Activated T-cell treated with anti-CD3 and anti-CD28 coated beads for 1 hour (primary cell): ENCODE measurements around the gene PPP4R2.

Experiments used
- DNase-seq: peaks from one replicate; pipeline ENCODE4 v3.0.0-alpha.2; 2020; ENCODE audit warnings: low read depth

The PPP4R2 gene

DNA sequence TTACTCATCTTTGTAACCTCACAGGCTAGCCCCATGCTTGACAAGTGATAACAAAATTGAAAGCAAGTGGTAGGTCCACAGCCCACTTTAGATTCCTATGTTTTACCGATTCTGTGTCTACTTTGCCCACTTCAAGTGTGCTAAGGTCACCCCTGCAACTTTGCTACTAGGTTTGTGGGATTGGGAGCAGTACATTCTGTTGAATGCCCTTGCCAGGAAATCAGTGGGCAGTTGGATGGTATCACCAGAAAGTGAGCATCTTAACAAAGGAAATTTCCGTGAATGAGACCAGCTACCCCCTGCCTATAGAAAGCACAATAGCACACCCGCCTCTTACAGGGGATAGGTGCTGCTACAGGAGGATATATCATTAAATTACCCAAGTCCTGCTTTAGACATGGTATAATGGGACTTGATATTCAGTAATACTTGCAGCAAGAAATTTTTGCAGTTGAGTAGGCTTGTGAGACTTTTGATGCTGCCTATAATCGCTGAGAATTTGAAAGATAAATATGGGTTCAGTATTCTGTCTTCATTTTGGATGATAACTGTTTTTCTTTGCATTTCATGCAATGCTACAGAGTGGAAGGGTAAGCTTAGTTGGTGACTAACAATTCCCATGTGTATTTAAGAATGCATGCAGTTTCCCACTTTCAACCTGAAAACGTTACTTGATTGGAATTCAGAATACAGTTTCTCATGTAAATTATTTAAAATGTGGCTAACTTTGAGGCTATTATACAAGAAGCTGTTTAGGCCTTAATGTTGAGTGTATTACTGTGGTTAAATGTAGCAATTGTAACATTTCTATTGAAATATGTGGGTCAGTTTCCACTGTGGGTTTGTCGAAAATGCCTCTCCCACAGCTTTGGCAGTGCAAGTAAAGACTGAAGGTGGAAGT, 74.3 kb downstream of the PPP4R2 start:
- DNase-seq = no peak

DNA sequence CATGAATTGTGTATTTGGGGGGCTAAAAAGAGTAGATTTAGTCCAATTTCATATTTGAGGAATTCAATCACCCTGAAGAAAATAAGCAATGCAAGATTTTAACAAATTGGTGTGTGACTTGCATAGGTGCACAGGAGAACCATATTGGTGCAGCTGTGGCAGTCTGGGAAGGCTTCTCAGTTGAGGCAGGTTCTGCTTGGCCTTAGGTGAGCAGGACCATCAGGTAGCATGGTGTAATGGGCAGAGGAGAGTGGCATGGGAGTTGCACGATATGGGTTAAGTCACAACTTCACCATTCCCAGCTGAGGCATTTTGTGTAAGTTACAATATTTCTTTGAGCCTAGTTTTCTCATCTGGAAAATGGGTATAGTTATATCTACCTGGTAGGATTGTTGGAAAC, 75.3 kb downstream of the PPP4R2 start:
- no peak for DNase-seq

DNA sequence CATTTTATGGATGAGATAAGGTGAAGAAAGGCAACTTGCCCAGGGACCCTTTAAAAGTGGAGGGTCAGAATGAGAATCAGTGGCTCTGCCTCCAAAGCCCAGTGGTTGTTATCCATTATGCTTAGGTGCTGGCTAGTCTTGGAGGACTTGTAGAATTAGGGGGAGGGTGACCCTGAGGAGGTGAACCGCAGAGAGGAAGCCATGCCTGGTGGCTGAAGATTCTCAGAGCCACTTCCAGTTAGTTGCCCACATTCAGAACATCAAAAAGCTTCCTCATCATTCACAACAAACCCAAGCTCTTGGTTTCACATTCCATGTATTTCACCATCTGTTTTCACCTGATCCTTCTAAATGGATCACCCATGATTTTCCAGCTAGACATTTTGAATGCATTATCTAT, 76.0 kb downstream of the PPP4R2 start:
- DNase-seq = no peak

DNA sequence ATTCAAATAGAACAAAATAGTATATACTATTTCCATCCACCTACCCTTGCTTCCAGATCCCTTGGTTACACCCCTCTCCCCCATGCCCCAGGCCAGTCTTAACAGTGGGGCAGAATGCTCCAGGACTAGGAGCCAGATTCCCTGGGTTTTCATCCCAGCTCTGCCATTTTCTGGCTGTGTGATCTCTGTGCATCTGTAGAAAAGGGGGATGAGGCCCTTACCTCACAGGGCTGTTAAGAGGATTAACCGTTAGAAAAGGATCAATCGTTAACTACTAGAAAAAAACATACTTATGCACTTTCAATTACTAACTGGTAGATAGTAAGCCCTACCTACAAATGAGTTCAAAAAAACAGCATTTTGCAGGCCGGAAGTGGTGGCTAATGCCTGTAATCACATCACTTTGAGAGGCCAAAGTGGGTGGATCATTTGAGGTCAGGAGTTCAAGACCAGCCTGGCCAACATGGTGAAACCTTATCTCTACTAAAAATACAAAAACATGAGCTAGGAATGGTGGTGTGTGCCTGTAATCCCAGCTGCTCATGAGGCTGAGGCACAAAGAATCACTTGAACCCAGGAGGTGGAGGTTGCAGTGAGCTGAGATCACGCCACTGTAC, 76.6 kb downstream of the PPP4R2 start:
- no peak for DNase-seq

DNA sequence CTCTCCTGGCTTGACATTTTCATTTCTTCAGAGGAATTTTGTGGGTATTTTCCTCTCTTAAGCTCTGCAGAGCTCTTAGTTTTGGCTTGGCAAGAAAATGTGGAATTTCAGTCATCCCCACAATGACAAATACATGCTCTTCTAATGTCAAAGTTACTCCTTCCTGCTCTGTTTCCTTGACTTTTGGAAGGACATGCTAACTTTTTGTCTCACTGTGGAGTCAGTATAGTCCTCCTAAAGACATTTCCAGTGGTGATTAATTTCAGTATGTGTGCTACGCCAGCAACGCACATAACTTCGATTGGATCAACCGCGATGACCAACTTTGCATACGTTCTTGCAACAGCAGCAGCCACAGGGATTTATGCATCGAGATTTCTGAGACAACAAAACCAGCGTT, 78.2 kb downstream of the PPP4R2 start:
- DNase-seq = no peak

DNA sequence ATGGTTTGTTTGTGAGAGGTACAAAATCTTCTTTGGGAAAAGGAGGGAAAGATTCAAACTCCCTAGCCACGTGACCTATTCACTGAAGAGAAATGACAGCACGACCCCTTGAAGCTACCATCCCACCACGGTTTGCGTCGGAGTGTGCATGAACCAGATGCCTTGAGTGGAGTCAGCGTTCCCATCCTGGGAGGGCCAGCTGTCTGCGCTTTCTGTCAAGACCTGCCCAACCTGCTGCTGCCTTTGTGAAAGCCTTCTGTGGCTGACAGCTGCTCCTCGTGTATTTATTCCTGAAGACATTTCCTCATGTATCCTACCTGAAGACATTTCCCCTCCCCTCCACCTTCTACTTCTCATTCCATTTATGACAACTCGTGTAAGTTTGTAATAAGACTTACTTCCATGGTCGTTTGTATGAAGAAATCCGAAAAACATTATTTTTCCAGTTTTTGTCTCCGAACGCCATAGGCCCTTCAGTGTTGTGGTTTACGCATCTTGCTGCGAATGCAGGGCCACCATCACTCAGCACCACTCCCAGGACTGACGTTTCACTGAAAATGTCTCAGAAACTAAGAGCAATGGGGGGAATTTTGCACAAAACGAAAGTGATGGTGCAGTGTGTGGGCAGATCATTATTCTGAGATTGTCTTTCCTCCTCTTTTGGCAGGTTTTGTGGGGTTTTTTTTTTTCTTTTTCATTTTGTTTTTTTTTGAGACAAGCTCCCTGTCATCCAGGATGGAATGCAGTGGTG, 83.8 kb downstream of the PPP4R2 start:
- DNase-seq = no peak

DNA sequence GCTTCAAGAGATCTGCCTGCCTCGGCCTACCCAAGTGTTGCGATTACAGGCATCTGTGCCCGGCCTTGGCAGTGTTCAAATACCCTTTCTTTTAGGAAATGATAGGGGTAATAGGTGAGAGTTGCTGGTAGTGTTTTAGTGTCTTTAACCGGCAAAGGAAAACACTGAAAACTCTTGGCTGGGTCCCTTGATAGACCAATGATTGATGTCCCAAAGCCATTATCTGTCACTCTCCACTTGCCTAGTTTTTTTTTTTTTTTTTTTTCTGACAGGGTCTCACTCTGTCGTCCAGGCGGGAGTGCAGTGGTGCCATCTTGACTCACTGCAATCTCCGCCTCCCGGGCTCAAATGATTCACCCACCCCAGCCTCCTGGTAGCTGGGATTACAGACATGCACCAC, 84.5 kb downstream of the PPP4R2 start:
- no peak for DNase-seq

DNA sequence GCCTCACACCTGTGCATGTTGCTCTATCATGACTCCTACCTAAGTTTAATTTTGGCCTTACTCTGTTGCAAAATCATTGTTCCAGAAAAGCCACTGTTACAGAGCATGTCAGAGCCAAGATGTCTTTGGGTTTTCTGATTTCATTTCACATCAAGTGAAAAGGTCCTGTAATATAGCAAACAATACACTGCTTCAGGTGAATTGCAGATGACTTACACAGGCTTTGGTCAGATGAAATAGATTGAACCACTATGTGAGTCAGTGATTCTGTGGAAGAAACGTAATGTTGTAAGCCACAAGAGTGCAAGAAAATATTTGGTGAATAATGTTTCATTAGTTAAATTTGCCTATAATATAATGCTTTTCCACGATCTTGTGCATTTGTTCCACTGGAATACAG, 87.6 kb downstream of the PPP4R2 start:
- DNase-seq = no peak

DNA sequence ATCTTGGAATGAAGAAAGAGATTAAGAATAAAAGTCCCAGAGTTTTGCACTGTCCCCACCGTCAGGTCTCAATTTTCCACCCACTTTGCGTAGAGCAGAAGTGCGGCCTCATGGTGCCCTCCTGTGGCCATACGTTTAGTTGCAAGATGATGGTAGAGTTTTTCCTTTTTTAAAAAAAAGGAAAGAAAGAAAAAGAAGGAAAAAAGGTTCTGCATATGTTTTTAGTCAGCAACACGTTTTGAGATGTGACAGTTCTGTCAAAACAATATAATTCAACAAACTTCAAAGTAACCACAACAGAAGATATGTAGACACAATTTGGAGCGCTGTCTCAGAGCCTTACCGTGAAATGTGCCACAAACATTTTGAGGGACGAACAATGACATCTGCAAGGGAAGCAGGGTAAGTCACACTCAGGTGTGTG, 89.5 kb downstream of the PPP4R2 start:
- DNase-seq = peak; percentile 34

DNA sequence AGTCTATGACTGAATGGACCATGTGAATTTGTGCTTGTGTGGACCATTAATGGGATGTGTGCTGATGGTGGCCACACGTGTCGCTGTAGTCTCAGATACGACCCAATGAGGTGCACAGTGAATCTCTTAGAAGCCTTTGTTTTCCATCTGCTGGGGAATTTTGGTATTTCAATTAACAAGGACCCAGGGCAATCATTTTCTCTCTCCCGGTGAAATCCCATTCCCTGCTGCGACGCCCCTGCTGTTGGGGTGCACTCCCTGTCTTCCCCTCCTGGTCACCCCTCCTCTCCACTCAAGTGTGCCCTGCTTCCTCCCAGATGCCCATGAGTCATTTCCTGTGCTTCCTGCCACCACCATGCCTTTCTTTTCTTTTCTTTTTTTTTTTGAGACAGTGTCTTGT, 97.5 kb downstream of the PPP4R2 start:
- DNase-seq = no peak

DNA sequence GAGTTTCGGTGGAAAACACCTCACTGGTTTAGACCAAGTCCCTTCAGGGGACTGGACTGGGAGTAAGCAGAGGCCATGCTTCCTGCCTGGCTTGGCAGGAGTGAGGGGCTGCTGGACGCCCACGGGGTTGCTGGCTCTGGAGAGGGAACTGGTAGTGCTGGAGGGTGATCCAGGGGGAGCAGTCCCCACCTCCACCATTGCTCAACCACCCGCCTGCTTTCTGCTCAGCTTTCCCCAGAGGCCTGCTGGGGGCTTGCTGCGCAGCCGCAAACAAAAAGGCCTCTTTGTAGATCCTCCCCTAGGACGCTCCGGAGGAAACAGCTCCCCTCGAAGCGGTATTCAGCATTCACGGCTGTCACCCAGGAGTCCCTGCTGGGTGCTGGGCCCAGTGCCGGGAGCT, 98.3 kb downstream of the PPP4R2 start:
- DNase-seq = no peak

DNA sequence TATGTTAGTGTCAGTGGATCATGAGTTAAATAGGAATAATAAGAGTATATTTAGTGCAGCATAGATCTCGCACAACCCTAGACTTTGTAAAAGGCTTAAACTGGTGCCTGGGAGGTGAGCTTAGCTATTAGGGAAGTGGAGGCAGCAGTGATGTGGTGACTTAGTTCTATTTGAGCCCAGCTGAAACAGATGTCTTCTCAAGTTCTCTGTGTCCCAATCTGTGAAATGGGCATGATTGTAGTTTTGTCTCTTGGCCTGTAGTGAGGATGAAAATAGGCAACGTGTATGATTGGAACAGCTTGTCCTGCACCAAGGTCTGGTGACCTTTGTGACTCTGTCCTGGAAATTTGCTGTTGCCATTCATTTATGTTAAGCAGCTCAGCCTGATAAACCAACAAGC, 99.6 kb downstream of the PPP4R2 start:
- no peak for DNase-seq

DNA sequence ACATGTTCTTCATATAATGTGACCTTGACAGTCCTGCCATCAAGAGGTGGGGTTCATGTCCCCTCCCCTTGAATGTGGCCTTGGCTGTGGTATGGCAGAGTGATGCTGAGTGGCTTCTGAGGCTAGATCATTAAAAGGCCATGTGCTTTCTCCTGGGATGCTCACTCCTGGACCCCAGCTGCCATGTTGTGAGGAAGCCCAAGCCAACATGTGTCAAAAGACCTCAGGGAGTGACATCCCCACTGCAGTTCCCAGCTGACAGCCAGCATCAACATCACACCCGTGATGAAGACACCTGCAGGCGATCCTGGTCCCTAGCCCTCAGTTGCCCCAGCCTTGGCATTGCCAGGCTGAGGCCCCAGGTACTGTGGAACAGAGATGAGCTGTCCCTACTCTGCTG, 101.4 kb downstream of the PPP4R2 start:
- no peak for DNase-seq

DNA sequence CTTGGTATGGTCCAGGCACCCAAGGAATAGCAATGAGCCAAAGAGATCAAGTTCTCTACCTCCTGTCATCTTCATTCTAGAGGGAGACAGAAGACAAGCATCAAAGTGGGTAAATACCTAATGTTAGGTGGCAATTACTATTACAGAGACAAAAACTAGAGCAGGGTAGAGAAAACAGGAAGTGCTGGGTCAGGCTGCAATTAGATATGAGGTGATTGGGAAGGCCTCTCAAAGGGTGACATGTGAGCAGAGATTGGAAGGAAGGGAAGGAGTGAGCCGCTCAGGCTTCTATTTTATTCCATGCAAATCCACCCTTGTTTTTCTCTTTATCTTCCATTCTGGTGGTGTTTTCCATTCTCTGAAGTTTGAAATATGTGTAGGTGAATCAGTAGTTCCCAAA, 102.3 kb downstream of the PPP4R2 start:
- no peak for DNase-seq

DNA sequence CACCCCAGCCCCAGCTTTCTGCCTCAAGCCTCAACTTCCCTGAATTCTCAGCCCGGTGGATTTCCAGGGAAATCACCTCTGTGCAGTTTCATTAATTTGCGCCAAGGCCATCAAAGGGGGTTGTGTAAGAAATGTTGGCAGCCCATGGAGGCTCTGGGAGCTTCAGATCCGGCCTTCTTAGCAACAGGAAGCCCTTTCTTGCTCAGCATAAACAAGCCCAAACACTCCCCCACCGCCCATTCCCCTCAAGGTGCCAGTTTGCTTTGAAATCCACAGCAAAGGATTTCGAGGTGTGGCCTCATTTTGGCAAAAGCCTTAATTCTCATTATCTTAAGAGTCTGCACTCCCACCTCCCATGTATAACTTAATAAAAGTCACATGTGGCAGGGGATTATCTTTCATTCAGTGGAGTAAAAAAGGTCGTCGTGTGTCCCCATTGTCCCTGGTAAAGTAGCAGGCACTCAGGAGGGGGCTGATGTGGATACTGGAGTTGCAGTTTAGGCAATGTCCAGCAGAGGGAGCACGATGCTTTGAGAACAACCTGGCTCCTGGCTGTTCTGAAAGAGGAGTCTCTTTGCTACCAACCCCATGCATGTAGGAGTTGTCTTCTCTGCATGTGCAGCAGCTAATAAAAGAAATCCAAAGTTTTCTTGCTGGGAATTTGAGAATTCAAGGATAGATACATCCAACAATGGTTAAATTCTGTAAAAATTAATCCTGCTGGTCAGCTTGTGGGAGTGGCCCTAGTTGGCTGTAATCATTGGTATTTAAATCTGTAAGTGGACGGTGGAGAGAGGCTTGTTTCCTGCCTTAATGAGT, 104.3 kb downstream of the PPP4R2 start:
- DNase-seq = peak; percentile 72

DNA sequence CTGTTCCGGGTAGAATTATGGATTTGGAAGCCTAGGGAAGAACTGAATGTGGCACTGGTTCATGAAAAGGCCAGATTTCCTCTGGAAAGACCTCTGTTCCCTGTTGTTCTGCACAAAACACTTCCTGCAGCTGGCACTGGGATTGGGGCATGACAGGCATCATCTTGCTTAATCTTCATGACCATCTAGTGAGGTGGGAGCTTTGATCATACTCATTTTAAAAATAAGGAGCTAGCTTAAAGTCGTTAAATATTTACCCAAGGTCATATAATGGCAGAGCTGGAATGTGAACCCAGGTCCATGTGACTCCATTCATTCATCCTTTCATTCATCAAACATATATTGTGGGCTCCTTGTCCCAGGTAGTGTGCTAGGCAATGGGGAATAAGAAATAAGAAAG, 105.3 kb downstream of the PPP4R2 start:
- DNase-seq = no peak

DNA sequence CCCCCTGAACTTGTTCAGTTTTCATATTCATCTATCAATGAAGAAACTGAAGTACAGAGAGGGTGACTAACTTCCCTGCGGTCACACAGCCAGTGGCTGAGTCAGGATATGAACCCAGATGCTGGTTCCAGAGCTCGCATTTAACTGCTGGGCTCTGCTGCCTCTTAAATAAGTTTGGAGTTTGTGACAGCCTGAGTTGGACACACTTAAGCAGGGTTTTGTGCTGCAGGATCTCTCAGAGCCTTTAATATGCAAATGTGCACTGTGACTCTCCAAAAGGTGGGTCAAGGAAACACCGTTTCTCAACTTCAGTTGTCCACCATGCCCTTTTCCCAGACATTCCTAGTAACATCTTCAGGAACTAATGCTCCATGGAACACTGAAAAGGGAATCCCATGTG, 110.6 kb downstream of the PPP4R2 start:
- no peak for DNase-seq

DNA sequence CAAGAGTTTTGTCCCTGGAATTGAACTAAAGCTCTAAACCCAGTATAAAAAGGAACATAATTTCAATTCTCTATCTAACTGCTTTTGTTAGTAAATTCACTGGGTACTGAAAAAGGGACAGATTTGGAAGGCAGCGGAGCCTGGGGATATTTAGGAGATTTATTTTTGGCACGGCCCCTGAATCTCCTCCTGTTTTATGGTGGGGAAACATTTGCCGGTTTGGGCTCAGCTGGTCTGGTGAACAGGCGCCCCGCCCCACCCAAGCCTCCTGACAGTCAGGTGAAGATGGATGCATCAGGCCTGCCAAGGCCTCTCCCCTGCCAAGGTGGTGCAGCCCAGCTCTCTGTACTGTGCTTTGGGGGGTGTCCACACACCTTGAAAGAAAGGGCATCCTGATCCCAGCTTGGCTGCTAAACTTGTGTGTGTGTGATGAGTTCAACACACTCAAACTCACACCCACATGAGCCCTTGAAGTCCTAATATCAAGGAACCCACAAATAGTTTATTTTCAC, 111.1 kb downstream of the PPP4R2 start:
- no peak for DNase-seq

DNA sequence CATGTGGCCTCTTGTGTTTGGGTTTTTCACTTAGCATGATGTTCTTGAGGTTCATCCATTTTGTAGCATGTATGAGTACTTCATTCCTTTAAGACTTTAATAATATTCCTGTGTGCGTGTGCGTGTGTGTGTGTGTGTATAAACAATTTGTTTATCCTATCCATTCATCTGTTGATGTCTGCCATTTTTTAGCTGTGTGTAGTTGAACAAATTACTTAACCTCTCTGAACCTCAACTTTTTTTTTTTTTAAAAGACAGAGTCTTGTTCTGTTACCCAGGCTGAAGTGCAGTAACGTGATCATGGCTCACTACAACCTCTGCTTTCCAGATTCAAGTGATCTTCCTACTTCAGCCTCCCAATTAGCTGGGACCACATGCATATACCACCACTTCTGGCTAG, 112.1 kb downstream of the PPP4R2 start:
- DNase-seq = no peak

DNA sequence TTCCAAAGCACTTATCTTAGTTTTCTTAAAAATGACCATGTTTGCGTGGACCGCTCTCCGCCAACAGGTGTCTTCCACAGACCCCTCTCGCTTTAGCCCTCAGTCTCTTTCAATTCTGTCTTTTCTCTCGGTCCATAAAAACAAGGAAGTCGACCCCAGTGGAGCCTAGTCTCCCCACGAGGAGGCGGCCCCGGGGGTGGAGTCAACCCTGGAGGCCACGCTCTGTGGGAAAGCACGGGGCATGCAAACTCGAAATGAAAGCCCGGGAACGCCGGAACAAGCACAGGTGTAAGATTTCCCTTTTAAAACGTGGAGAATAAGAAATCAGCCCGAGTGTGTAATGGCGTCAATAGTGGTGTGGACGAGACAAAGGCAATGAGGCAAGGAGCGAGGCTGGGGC, 113.9 kb downstream of the PPP4R2 start:
- no peak for DNase-seq

DNA sequence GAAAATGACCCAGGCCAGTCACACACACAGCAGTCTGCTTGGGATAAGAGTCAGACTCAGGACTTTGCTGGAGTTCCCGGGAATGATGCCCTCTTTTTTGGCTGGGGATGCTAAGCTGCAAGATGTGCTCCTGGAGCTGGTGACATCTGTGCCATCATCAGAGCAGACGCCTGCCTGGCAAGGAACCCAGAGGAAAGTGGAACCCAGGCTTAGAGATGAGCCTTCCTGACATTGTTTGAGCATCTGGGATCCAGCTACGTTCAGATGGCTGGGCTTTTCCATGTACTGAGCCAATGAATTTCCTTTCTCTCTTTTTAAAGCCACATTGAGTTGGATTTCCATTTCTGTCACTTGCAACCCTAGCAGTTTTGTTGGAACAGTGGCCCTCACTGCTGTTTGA, 118.1 kb downstream of the PPP4R2 start:
- DNase-seq = no peak

DNA sequence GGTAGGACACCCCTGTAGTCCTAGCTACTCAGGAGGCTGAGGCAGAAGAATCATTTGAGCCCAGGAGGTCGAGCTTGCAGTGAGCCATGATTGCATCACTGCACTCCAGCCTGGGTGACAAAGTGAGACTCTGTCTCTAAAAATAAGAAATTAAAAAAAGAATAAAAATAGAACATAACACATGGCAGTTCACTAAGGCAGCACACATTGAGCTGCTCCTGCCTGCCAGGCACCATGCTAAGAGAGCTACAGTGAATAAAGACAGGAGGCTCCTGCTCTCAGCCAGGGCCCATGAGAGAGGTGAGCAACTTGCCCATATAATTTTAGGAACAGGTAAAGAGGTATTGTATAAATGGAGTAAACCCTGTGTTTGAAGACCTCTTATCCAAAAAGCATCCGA, 119.2 kb downstream of the PPP4R2 start:
- DNase-seq = no peak
